Right kidney (tissue), 1 donor: ENCODE data around the gene CRIP3.

ENCODE experiments used
- DNase-seq: peaks from one replicate; pipeline ENCODE4 v3.0.0-alpha.2; 2016

Gene CRIP3

GRCh38 chr6:43273707-43274106, 34.9 kb downstream of the CRIP3 start:
- DNase-seq, result no peak

- no peak for DNase-seq
These were observed 36.7 kb downstream of the CRIP3 start for GRCh38 chr6:43271944-43272343.

GRCh38 chr6:43271103-43271815, 37.4 kb downstream of the CRIP3 start:
- no peak for DNase-seq

DNA sequence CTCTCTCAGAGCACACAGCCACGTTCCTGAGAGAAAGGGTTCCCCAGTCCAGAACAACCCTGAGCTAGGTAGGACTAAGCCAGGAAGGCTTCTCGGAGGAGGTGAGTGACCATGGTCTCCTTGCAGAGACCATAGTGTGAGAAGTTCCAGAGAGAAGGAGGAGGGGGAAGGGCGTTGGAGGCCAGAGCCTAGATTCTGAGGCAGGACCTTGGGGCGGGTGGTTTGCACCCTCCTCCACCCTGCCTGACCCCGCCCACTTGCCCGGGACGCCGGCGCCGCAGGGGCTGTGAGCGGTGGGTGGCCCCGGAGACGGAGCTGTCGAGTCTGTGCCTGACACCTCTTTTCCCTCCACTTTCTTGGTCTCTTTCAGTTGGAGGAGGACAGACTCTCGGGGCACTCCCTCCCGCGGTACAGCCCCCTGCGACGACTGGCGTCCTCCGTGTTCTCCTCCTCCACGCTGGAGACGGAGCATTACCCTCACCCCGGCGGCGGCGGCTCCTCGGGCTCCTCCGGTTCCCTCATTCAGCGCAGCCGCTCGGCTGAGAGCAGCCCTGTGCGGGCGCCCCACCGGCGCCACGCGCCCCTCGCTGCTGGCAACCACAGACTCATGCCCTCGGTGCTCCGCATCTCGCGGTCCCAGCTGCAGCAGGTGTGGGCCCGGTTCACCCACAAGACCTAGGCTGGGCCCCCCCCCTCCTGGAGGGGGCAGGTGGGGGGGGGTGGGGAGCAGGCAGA, 39.2 kb downstream of the CRIP3 start:
- DNase-seq, result peak; percentile 70

DNA sequence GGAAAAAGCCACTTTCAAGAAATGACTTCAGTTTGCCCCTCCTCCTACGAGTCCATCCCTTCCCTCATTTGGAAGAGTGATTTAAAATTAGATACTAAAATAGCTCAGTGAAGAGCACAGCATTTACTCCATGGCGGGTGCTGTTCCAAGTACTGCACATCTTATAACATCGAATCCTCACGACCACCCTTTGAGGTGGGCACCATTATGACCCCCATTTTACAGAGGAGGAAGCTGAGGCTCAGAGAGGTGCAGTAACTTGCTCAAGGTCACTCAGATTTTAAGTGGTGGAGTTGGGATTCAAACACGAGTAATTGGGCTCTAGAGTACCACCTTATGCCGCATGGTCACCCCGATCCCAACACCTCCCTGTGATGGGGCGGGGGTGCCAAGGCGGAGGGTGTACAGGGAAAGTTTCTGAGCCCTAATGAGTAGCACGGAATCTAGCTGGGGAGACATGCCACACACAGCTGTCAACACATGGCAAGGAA, 39.8 kb downstream of the CRIP3 start:
- no peak for DNase-seq

DNA sequence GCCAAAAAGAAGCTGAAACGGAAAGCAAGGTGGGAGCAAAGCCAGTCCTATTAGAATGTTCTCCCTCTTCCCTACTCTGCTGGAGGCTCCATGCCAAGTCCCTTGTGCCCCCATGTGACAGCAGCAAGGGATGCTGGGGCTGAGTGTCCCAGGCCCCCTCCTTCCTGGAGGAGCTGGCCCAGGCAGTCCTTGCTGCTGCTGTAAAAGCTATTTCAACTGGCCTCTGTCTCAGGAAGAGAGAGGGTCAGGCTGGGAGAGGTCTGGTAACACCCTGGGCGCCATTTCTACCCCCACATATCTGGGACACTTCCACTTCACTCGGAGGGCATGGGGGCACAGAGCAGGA, 40.3 kb downstream of the CRIP3 start:
- no peak for DNase-seq

- no peak for DNase-seq
These were observed 40.8 kb downstream of the CRIP3 start for GRCh38 chr6:43267619-43268354.

- no peak for DNase-seq
These were observed 43.1 kb downstream of the CRIP3 start for GRCh38 chr6:43265564-43265963.

DNA sequence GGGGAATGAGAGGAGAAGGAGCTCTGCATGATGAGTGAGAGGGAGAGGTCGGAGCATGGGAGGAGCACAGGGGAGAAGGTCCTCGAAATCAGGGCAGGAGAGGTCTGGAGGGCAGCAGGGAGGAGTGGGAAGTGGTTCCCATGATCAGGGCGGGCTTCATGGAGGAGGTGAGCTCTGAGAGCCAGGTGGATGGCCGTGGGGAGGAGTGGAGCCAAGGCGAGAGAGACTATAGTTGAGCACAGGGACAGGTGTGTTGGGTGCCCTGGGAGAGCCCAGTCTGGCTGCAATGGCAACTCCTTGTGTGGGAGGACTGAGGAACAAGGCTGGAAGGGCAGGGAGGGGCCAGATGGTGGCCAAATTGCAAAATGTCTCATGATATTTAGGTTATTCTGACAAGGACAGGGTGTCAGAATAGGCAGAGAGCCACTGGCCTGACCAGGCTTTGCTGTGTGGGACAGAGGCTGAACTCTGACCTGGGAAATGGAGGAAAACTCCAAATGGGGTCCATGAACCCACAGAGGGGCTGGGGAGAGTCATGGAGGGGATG, 44.0 kb downstream of the CRIP3 start:
- no peak for DNase-seq

DNA sequence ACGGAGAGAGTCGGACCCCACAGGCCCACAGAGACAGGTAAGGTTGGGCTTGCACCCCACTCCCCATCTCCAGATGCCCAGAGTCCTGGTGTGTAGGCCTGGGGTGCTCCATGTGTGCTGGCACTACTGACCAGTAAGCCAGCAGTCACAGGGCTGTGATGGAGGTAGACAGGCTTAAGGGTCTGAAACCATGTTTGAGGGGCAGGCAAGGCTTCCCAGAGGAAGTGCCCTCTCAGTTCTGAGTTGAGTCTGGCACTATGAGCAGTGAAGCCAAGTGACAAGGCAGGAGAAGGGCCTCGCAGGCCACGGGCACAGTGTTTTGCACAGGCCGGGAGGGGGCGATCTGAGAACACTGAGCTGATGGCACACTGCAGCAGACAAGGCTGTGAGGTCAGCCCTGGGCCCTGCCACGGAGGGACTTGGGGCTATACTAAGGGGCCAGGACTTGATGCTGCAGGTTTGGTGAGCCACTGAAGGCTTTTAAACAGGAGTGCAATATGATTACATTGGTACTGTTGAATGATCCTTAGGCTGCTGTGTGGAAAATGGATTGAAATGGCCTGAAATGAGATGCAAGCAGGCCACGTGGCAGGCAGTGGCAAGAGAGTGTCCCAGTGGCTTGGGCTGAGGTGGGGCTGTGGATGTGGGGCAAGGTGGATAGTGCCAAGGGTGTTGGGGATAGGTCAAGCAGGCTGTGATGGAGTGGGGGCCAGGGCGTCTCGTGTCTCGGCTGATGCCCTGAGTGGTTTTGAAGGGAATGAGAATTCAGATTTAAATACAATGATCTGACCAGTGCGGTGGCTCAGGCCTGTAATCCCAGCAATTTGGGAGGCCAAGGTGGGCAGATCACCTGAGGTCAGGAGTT, 45.1 kb downstream of the CRIP3 start:
- no peak for DNase-seq

DNA sequence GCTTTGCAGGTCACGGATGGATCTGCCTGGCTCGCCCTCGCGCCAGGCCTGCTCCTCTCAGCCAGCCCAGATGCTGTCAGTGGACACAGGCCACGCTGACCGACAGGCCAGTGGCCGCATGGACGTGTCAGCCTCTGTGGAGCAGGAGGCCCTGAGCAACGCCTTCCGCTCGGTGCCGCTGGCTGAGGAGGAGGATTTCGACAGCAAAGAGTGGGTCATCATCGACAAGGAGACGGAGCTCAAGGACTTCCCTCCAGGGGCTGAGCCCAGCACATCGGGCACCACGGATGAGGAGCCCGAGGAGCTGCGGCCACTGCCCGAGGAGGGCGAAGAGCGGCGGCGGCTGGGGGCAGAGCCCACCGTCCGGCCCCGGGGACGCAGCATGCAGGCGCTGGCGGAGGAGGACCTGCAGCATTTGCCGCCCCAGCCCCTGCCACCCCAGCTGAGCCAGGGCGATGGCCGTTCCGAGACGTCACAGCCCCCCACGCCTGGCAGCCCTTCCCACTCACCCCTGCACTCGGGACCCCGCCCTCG, 45.8 kb downstream of the CRIP3 start:
- DNase-seq, result no peak

- DNase-seq, result no peak
These were observed 46.4 kb downstream of the CRIP3 start for GRCh38 chr6:43262000-43262779.

DNA sequence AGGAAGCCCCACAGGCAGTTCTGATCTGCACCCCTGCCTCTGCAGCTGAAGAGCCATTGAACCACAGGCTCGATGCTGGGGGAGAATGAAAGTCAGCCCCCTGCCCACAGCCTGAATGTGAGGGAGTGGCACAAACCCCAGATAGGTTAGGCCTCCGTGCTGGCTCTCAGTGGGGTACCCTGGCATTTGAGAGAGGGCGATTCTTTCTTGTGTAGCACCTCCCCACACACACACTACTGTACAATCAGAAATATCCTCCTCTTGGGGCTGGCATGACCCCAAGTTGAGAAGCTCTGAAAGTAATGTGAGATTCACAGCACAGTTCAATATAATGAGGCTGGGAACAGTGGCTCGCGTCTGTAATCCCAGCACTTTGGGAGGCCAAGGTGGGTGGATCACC, 47.4 kb downstream of the CRIP3 start:
- DNase-seq, result no peak

DNA sequence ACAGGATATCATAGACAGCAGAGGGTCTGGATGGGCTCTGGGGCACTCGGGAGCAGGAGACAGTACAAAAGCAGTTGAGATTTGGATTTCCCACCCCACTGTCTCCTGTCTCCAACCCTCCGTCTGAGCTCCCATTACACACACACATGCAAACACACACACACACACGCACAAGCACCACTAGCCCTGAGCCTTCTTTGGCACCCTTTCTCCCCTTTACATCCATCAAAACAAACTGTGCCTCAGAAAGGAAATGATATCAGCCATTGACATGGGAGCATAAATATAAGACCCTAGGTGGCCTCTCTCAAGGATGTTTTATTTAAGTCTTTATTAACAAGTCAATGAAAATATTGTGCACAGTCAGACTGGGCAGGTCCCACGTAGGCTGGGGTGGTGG, 47.8 kb downstream of the CRIP3 start:
- DNase-seq, result no peak

- no peak for DNase-seq
These were observed 49.6 kb downstream of the CRIP3 start for GRCh38 chr6:43258807-43259686.

GRCh38 chr6:43258180-43258579, 50.4 kb downstream of the CRIP3 start:
- DNase-seq, result no peak

- no peak for DNase-seq
These were observed 51.1 kb downstream of the CRIP3 start for GRCh38 chr6:43257367-43258145.

GRCh38 chr6:43256670-43257366, 51.8 kb downstream of the CRIP3 start:
- DNase-seq, result no peak
